ENCODE results near the gene TRPM5. TPM values are rescaled to one million over a fixed set of nuclear protein-coding genes. Genes with fewer than 3 reads are reported as not detected.

Gene TRPM5
- total RNA-seq, 6 experiments from 2014 or later = not detected

DNA sequence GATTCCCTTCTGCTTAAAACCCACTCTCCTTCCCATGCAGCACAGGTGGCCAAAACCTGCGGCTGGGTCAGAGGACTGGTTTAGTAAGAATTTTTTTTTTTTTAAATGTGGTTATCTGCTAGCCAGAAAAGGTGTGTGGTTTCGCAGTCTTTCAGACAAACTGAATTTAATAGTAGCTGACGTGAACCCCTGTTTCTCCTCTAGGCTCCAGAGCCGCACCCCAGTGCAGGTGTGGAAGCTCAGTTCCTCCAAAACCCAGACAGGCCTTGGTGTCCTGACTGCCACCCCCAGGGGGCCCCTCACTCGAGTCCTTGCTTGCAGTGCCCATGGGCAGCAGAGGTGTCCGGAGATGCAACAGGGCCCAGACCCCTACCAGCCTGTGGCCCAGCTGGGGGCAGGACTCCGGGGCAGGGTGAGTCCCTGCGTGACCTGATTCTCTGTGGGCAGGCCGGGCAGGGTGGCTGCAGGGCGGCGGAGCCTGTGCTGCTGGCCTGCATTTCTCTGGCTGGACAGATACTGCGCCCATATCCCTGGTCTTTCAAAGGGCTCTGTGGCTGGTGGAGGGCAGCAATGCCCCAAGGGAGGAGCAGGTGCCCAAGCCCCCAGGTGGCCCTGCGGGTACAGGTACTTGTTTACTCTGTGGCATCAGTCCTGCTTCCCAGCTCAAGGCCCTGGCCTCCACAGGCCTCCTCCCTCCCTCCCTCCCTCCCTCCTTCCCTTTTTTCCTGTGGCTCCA lies 15.7 kb upstream of the TRPM5 start:
- peaks cover 32% of the 10 kb centered on the region for H3K27me3 Mint-ChIP-seq (ENCODE audit: insufficient read depth)
- H3K27ac Mint-ChIP-seq = no peak overlapping the region
- H3K9me3 Mint-ChIP-seq = no peaks in the 10 kb centered on the region
- no peak for DNase-seq
- H3K4me1 Mint-ChIP-seq (ENCODE audit: low read depth) = no peaks in the 10 kb centered on the region
- H3K36me3 Mint-ChIP-seq (ENCODE audit: low read depth) = no peaks in the 10 kb centered on the region
- no peak overlapping the region for H3K4me3 Mint-ChIP-seq
- peak; percentile 7; the same call in 1 of the 2 replicates for TF ChIP-seq CTCF (IDR thresholded peaks at IDR 0.05)

- Mint-ChIP-seq H3K27me3 (ENCODE audit: insufficient read depth) (peaks cover 30% of the 10 kb centered on the region), H3K27ac (no peak overlapping the region), H3K9me3 (no peaks in the 10 kb centered on the region), H3K36me3 (ENCODE audit: low read depth) (no peaks in the 10 kb centered on the region), H3K4me1 (ENCODE audit: low read depth) (no peaks in the 10 kb centered on the region), H3K4me3 (no peak overlapping the region)
- no peak for TF ChIP-seq CTCF (IDR thresholded peaks at IDR 0.05)
- DNase-seq = no peak
These were observed 14.9 kb upstream of the TRPM5 start for GRCh38 chr11:2459016-2459725.

DNA sequence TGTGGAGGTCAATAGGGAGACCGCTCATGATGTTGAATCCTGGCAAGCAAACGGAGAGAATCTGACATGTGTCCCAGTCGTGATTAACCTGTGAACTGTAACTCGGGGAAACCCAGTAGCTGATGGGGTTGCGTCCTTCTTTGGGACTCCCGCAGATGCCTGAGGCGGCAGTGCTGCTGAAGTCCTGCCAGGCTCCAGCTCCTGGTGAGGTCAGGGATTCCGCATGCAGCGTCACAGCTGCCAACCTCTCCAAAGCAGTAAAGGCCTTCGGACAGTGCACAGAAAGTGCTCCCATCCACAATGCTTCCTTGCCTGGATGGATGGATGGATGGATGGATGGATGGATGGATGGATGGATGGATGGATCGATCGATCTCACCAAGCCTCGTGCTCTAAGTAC lies 14.0 kb upstream of the TRPM5 start:
- Mint-ChIP-seq H3K4me1 (ENCODE audit: low read depth) (no peaks in the 10 kb centered on the region), H3K27me3 (ENCODE audit: insufficient read depth) (peaks cover 28% of the 10 kb centered on the region), H3K27ac (no peak overlapping the region), H3K36me3 (ENCODE audit: low read depth) (no peaks in the 10 kb centered on the region), H3K4me3 (no peak overlapping the region), H3K9me3 (no peaks in the 10 kb centered on the region)
- no peak for DNase-seq
- no peak for TF ChIP-seq CTCF (IDR thresholded peaks at IDR 0.05)

- H3K4me3 Mint-ChIP-seq = no peak overlapping the region
- no peak for TF ChIP-seq CTCF (IDR thresholded peaks at IDR 0.05)
- H3K27ac Mint-ChIP-seq = no peak overlapping the region
- no peaks in the 10 kb centered on the region for H3K36me3 Mint-ChIP-seq (ENCODE audit: low read depth)
- no peak for DNase-seq
- no peaks in the 10 kb centered on the region for H3K4me1 Mint-ChIP-seq (ENCODE audit: low read depth)
- no peaks in the 10 kb centered on the region for H3K9me3 Mint-ChIP-seq
- H3K27me3 Mint-ChIP-seq (ENCODE audit: insufficient read depth) = peaks cover 31% of the 10 kb centered on the region
These were observed 9.1 kb upstream of the TRPM5 start for GRCh38 chr11:2453436-2453835.

DNA sequence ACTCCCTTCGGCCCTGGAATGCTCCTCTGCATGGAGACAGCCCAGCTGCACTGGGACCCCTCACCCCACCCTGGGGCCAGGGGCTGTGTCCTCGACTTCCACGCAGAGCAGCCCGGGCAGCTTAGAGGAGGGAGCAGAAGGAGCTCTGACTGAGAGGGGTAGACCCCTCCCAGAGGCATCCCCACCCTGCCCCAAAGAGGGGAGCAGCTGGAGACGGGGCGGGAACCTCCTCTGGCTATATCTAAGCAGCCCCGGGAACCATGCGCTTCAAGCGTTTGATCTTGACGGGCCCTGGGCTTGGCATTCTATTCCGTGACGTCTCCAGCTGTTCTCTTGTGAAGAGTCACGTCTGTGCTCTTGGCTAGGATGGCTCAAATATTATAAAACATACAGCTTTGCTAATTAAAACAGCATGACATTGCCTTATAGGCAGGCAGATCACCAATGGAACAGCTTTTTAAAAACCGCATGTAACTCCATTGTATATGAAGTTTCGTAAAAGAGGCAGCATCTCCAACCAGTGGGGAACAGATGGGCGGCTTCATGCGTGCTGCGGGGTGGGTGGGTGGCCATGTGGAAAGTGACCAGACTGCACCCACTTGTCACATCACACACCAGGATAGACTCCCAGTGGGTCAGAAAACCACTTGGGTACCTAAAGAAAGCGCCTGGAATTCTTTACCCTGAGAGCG lies 8.2 kb upstream of the TRPM5 start:
- H3K27me3 Mint-ChIP-seq (ENCODE audit: insufficient read depth) = peaks cover 30% of the 10 kb centered on the region
- no peak for DNase-seq
- H3K36me3 Mint-ChIP-seq (ENCODE audit: low read depth) = no peaks in the 10 kb centered on the region
- no peaks in the 10 kb centered on the region for H3K4me1 Mint-ChIP-seq (ENCODE audit: low read depth)
- H3K27ac Mint-ChIP-seq = no peak overlapping the region
- no peaks in the 10 kb centered on the region for H3K9me3 Mint-ChIP-seq
- no peak overlapping the region for H3K4me3 Mint-ChIP-seq
- TF ChIP-seq CTCF (IDR thresholded peaks at IDR 0.05) = no peak

Data from HFFc6 (cell line).